ENCODE data around the gene CCDC74B.
"Not testable (repeated sequence)": the region's sequence is repeated elsewhere in the genome, so short reads cannot be mapped to it uniquely, and the experiment has no call there.

Gene CCDC74B

DNA sequence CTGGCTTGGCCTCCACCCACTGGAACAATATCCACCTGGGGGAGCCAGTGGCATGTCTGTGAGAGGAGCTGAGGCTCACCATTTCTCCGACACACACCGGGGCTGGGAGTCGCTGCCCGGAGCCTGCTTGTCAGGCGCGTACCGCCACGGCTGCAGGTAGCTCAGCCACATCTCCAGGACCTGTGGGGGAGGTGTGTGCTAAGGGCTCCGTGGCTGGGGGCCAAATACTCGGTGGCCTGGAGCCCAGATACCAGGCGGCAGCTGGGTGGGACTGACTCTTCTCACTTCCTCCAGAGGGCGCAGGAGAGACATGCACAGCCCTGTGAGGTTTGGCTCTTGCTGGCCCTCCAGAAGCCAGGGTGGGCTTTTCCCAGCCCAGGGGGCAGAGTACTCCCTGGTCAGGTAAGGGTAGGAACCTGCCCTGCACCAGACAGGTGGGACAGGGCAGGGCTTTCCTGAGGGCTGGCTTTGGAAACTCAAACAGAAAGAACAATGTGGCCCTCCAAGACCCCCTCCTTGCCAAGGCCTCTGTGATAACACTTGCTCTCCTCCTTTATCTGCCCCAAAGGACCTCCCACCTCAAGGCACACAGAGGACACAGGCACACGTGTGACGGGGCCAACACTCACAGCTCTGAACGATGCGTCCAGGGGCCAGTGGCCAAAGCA lies 11.2 kb upstream of the CCDC74B start:
- H3K27ac Mint-ChIP-seq, H3K4me1 Mint-ChIP-seq: not testable (repeated sequence)

DNA sequence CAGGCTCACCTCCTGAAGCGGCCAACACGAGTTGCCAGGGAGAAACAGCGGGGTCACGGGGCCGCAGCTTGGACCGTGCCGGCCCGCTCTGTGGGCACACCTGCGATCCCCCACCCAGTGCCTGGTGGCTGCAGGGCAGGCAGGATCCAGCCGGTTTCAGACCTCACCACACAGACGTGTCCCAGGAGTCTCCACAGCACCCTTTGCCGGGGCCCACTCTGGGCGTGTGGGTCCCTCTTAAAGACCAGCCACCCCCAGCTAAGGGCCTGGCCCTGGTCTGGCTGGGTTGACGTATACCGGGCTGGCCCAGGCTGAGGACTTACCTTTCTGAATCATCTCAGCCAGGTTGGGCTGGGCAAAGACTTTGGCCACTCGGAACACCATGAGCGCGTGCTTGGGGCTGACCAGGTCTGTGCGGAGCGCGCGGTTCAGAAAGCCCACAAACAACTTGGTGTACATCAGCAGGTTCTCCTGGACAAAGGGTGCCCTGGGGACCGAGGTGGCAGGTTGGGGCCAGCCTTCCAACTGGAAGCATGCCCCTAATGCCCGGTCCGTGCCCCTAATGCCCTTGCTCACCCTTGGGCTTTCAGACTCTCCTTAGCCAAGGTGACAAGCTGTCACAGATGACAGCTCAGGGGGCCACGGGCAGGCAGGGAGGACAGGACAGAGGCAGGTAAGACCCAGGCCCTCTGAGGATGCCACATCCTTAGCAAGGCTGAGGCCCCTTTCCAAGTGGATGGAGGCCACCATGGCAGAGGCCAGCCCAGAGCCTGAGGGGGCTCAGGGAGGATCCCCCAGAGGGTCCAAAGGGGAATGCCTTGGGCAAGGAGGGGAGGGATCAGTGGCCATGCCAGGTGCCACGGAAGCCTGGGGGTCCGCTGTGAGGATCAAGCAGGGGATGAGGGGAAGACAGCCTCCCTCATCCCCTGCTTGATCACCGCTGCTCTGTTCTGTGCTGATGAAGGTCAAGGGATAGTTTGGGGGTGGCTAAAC lies 10.2 kb upstream of the CCDC74B start:
- Mint-ChIP-seq H3K9me3 (no peaks in the 10 kb centered on the region), H3K27me3 (no peaks in the 10 kb centered on the region), H3K27ac (peak overlapping the region; percentile 31), H3K36me3 (no peaks in the 10 kb centered on the region), H3K4me1 (no peaks in the 10 kb centered on the region), H3K4me3 (no peak overlapping the region)

More for the DNA sequence above, 11.2 kb upstream of the CCDC74B start:
- not testable (repeated sequence) for H3K36me3 Mint-ChIP-seq, H3K9me3 Mint-ChIP-seq, H3K4me3 Mint-ChIP-seq, H3K27me3 Mint-ChIP-seq

DNA sequence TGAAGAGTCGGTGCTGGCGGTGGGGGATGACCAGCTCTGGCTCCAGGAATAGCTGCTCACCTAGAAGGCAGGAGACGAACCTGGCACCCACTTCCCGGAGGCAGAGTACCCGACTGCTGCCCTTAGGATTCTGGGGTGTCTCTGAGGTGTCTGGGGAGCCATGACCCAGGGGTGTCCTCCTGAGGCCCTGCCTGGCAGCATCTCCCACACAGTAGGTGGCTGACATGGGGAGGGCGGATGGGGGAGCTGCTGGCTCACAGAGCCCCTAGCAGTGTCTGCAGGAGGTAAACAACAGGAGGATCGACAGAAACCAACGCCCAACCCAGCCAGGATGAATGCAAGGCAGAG lies 9.5 kb upstream of the CCDC74B start:
- not testable (repeated sequence) for H3K4me3 Mint-ChIP-seq, H3K36me3 Mint-ChIP-seq, H3K27me3 Mint-ChIP-seq, H3K9me3 Mint-ChIP-seq, H3K27ac Mint-ChIP-seq, H3K4me1 Mint-ChIP-seq

DNA sequence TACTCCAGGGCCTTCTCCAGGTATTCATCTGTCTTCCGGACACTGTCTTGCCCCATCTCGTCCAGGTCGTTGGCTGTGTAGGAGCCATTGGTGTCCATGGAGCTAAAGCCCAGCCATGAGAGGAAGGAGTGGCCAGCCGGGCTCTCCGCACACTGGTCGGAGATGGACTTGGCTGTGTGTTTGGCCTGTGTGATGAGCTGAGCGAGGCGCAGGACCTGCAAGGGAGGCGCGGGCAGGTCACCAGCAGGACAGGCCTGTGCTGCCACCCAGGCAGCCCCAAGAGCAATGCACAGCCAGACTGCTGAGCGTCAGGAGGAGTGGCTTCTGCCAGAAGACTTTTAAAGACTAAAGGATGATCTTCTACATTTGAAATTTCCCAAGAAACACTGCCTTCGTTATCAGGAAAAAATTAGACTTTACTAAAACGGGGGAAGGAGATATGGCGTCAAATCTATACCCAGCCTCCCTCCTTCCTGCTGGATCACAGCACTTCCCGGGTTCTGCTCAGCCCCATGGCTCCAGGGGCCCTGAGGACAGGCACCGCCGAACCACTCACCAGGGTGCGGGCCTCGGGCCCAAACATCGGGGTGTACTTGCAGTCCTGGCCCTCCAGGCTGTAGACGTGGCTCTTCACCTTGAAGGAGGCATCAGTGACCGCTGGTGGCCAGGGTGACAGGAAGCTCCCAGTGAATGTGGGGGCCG lies 9.0 kb upstream of the CCDC74B start:
- not testable (repeated sequence) for H3K27ac Mint-ChIP-seq, H3K36me3 Mint-ChIP-seq, H3K4me3 Mint-ChIP-seq, H3K9me3 Mint-ChIP-seq, H3K27me3 Mint-ChIP-seq, H3K4me1 Mint-ChIP-seq

DNA sequence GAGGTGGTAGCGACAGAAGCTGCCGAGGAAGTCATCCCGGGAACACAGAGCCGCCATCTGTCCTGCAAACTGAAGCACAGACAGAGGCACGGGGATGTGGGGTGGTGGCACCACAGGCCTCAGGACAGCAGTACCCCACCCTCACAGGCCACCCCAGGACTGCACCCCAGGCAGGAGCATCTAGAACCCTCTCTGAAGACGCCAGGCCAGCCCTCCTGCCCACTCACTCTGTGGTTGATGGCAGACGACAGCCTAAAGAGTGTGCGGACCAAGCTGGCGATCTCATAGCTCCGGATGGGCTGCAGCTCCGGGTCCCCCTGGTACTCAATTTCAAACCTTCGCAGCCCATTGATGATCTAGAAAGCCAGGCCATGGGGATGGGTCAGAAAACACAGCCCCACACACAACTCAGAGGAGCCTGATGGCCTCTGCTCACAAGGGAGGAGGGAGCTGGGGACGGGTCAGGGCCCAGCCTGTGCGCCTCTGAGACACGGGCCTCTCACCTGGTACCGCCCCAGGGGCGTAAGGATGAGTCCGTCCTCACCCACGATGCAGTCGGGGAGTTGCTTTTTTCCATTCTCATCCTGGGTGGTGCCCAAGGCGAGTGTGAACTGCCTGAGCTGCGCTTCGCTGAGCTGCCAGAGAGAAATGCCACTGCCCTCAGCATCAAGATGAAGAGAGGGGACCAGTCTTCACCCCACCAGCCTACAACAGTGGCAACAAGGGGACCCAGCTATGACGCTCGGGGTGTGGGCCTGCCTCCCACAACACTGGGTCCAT lies 8.1 kb upstream of the CCDC74B start:
- H3K36me3 Mint-ChIP-seq = no peaks in the 10 kb centered on the region
- H3K4me3 Mint-ChIP-seq = no peak overlapping the region
- no peaks in the 10 kb centered on the region for H3K4me1 Mint-ChIP-seq
- H3K27me3 Mint-ChIP-seq = no peaks in the 10 kb centered on the region
- H3K27ac Mint-ChIP-seq = no peak overlapping the region
- no peaks in the 10 kb centered on the region for H3K9me3 Mint-ChIP-seq

DNA sequence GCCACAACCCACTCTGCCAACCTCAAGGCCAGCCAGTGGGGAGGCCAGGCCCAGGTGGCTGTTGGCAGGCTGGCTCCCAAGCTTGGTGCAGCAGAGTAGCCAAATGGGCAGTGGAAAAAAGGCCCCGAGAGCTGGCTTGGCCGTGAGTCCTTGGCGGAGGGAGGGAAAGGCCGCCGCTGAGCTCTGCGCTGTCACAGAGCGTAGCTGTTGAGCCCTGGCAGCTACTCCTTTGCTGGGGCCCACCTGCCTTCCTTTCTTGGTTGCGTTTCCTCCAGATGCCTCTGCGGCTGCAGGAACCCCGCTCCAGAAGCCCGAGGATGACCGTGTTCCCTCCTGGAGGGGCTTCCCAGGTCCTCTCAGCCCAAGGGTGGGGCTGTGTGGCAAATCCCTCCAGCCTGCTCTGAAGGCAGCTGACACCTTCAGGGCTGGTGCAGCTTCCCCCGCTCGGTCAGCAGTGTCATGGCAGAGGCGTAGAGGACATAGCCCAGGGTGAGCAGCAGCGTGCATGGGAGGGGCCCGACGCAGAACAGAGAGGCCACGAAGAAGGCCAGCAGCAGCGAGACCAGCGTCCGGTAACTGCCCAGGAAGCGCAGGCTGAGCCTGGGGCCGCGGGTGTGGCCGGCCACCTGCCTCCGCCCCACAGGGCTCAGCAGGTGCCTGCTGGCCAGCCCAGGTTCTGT lies 7.4 kb upstream of the CCDC74B start:
- not testable (repeated sequence) for H3K27ac Mint-ChIP-seq, H3K27me3 Mint-ChIP-seq, H3K4me3 Mint-ChIP-seq, H3K36me3 Mint-ChIP-seq, H3K4me1 Mint-ChIP-seq, H3K9me3 Mint-ChIP-seq

DNA sequence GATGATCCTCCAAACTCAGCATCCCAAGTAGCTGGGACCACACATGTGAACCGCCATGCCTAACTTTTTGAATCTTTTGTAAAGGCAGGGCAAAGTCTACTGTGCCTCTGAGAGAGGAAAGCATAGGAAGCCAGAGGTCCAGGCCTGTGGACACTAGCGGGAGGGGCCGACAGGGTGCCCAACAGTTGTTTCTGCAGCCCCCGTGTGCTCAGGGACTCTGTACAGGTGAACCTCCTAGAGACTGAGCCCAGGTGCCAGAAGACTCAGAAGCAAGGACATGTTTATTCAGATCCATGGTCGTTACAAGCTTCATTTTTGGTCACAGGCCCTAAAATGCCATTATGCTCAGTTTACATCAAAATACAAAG lies 6.2 kb upstream of the CCDC74B start:
- not testable (repeated sequence) for H3K27ac Mint-ChIP-seq, H3K9me3 Mint-ChIP-seq, H3K36me3 Mint-ChIP-seq, H3K4me1 Mint-ChIP-seq, H3K27me3 Mint-ChIP-seq, H3K4me3 Mint-ChIP-seq

DNA sequence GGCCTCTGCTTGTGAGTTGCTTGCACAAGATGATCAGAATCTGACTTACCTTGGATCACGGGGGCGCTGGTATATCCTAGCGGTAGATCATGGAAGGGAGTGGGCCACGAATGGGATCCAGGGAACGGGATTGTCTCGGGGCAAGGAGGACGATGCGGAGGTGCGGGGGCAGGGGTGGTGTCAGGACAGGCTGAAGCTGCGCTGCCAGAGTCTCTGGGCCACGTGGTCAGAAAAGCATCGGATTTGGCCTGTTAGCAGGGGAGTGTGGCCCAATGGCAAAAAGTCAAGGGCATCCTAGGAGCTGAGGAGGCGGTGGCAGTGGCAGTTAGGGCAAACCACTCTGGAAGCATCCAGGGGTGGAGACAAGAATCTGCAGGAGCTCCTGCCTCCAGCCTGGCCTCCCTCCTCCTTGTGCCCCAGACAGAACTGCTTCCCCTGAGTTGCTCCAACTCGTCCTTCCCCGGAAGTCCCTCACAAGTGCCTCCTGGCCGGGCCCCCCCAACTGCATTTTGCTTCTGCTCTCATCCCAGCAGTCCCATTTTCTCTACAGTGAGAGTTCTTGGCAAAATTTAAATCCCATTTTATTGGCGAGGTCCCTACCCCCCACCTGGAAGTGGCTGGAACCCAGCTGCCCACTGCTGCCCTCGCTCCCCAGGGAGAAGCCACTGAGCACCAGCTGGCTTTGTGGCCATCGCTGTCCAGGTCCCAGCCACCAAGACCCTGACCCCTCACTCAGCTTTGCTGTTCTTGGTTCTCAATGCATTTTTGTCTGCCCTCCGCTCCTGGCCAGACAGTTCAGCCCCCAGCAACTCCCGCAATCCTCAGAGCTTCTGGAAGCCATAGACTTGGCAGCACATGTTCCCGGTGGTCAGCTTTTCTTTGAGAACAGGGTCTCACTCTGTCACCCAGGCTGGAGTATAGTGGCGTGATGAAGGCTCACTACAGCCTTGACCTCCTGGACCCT lies 5.6 kb upstream of the CCDC74B start:
- Mint-ChIP-seq H3K9me3 (no peaks in the 10 kb centered on the region), H3K4me1 (no peaks in the 10 kb centered on the region), H3K27ac (no peak overlapping the region), H3K4me3 (no peak overlapping the region), H3K36me3 (no peaks in the 10 kb centered on the region), H3K27me3 (peaks cover 2% of the 10 kb centered on the region)

DNA sequence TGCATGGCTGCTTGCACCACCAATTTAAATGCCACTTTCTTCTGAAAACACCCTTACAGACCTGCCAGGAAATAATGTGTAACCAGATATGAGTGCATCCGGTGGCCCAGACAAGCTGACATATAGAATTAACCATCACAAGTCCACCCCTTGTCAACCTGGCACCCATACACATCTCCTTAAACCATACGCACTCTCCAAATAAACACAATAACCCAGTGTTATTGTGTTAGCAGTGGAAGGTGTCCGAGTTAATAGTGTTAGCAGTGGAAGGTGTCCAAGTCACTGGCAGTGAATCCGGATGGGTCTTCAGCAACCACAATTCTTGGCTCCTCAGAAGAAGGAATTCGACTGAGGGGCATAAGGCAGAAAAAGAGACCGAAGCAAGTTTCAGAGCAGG lies 3.6 kb upstream of the CCDC74B start:
- H3K4me3 Mint-ChIP-seq, H3K27me3 Mint-ChIP-seq, H3K4me1 Mint-ChIP-seq, H3K27ac Mint-ChIP-seq, H3K9me3 Mint-ChIP-seq, H3K36me3 Mint-ChIP-seq: not testable (repeated sequence)

DNA sequence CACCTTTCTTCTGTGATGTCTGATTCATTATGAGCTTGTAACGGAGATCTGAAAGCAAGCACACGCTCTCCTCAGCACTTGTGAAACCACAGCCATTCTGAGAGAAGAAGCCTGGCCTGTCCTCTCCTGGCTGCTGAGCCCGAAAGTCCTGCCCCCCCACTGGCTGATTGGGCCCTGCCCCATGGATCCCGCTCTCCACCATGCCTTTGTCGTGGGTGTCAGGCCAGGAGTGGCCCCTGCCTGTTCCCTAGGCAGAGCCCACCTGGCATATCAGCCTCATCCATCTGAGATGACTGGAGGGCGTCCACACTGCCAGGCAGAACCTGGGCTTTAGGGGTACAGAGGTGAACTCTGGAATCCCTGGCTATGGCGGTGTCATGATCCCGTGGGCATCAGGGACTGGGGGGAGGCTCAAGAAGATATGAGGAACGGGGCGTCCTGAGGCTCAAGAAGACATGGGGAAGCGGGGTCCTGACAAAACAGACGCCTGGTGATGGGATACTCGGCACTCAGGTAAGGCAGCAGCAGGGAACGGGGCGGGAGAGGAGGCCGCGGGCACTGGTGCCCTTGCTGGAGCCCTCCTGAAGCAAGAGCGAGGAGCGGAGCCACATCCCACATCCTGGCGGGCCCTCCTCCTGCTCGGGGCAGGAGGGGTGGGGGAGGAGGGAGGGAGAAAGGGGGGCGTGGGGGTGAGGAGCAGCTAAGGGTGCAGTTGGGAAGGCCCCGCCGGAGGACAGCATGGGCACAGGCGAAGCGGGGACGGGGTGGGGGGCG lies 1.5 kb downstream of the CCDC74B start:
- peak overlapping the region; percentile 79 for H3K4me3 Mint-ChIP-seq
- H3K9me3 Mint-ChIP-seq, H3K27ac Mint-ChIP-seq, H3K27me3 Mint-ChIP-seq, H3K4me1 Mint-ChIP-seq, H3K36me3 Mint-ChIP-seq: not testable (repeated sequence)

DNA sequence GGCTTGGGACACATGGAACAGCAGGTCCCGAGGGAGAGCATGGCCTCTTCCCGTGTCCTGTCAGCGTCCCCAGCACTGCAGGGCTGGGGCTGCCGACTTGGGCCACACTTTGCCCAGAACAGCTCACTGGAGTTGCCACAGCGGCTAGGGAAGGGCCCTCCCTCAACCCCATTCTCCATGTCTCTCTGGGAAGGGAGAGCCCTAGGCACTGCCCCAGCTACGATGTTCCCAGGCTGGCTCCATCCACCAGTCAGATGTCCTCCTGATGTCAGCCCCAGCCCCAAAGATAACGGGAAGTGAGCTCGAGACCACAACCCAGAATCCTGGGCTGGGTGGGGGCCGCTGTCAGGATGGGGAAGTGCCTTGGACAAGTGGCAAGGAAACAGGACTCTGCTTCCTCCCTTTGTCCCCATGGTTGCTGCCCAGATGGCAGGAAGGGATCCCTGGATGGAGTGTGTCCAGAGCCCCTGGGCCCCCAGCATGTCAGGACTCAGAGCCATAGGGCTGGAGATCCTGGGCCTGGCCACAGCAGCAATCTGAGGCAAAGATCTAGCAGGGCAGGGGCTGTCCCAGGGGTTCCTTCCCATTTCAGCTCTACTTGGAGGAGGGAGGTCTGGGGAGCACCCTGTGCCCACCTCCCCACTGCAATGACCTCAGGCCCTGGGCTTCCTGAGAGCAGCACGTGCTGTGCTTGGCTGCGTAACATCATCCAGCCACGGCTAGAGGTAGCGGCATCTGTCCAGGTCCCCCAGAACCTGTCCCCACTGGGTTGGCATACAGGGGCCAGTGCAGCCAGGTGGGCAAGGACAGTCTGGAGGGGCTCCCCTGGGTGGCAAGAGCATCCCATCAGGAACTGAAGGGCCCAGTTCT lies 2.3 kb downstream of the CCDC74B start:
- peak overlapping the region; percentile 79 for H3K4me3 Mint-ChIP-seq
- H3K9me3 Mint-ChIP-seq, H3K4me1 Mint-ChIP-seq, H3K27me3 Mint-ChIP-seq, H3K27ac Mint-ChIP-seq, H3K36me3 Mint-ChIP-seq: not testable (repeated sequence)

DNA sequence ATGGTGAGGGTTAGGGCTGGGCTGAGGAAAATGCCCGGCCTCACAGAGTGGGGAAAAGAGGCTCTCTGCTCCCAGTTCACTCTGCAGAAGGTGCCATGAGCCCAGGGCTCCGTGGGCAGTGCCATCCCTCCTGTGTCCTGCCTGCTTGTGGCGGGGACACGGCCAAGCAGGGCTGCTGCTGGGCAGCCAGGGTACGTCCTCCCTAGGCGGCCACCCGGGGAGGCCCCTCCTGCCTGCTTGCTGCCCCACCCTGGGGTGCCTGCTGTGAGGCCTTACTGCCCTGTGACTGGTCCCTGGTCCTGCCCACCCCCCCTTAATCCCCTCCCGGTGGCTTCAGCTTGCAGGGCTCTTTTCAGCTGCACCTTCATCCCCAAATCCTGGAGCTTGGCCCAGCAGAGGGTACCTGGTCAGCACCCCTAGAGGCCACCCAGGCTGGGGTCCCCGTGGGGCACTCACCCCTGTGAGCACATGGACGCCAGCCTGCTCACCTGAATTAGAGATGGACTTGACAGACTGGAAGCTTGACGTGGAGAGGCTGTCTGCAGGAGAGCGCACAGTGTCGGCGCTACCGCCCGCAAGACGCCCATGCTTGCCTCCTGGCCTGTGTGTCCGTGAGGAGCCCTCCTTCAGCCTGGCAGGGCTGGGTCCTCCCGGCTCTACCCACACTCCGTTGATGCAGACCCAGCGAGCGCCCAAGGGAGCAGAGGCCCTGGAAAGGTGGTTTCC lies 3.1 kb downstream of the CCDC74B start:
- H3K9me3 Mint-ChIP-seq, H3K27ac Mint-ChIP-seq, H3K36me3 Mint-ChIP-seq: not testable (repeated sequence)

DNA sequence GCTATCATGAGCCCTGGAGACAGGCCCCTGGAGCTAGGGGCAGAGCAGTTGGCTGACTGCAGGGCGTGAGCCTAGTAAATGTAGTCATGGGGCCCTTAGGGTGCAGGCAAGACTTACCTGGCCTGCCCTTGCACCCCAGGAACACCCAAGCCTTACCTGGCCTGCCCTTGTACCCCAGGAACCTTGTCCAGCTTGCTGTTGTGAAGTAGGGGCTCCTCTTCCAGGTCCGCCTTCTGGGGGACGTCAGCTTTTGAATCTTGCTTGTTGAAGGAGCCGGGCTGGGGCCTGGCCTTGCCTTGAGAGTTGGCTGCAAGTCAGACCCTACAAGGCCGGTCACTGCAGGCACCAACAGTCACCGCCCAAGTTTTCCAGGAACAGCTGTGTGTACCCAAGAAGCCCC lies 3.9 kb downstream of the CCDC74B start:
- H3K4me1 Mint-ChIP-seq, H3K36me3 Mint-ChIP-seq, H3K27me3 Mint-ChIP-seq, H3K9me3 Mint-ChIP-seq, H3K27ac Mint-ChIP-seq, H3K4me3 Mint-ChIP-seq: not testable (repeated sequence)

More for the DNA sequence above, 3.1 kb downstream of the CCDC74B start:
- H3K4me1 Mint-ChIP-seq, H3K4me3 Mint-ChIP-seq, H3K27me3 Mint-ChIP-seq: not testable (repeated sequence)
